ENCODE measurements around the gene ABCF3. TPM values are rescaled to one million over a fixed set of nuclear protein-coding genes. Genes with fewer than 3 reads are reported as not detected.
A peak's percentile ranks its signal among the peaks of the same experiment; 100 is the strongest.

The ABCF3 gene
- total RNA-seq, 4 donors from 2014 or later, result 51.1 to 83.4 (median 72.6) TPM

GRCh38 chr3:184241447-184242296 is 55.7 kb downstream of the ABCF3 start:
- Histone ChIP-seq H3K9me3 (no peaks in the 10 kb centered on the region), H3K36me3 (peaks cover 31 to 35% of the 10 kb centered on the region in 2 donors), H3K27ac (no peak overlapping the region), H3K4me3 (replicated peaks in 1 of 3) (peak overlapping the region in 1 of 3 donors; percentile 17), H3K27me3 (no peaks in the 10 kb centered on the region), H3K4me1 (peaks cover 9 to 12% of the 10 kb centered on the region in 2 donors)
- WGBS, 2 donors, result 31 to 50% methylated on average over 12 to 26 of the region's 46 CpGs
- TF ChIP-seq POLR2A (IDR thresholded peaks at IDR 0.05), result peak in 1 of 2 donors; percentile 26
- TF ChIP-seq CTCF (IDR thresholded peaks at IDR 0.05), result peak in 5 of 6 experiments; percentile 53 to 72 (median 64)
- intact Hi-C loops (cut with DNase I), result loop anchor here (5.0 to 10.0 kb wide), 3 partner anchors 54 to 347 kb away; partner anchors contain the start of gene ABCF3
- peak; percentile 87 to 91 for DNase-seq

- Histone ChIP-seq H3K27me3 (no peaks in the 10 kb centered on the region), H3K27ac (no peak overlapping the region), H3K4me1 (peaks cover 9 to 12% of the 10 kb centered on the region in 2 donors), H3K4me3 (replicated peaks in 1 of 3) (no peak overlapping the region), H3K9me3 (no peaks in the 10 kb centered on the region), H3K36me3 (peaks cover 31 to 35% of the 10 kb centered on the region in 2 donors)
- TF ChIP-seq CTCF (IDR thresholded peaks at IDR 0.05), result no peak
- no peak for TF ChIP-seq POLR2A (IDR thresholded peaks at IDR 0.05)
- no peak for DNase-seq
- 87 to 94% methylated on average over 5 of the region's 5 CpGs for WGBS, 2 donors
- intact Hi-C loops (cut with DNase I), result loop anchor here (5.0 to 10.0 kb wide), 3 partner anchors 55 to 347 kb away; partner anchors contain the start of gene ABCF3
These were observed 56.3 kb downstream of the ABCF3 start for GRCh38 chr3:184242297-184242685.

MicroRNAs within 50 kb of the gene (microRNA counts, 767-probe panel; counts per million panel counts)
- microRNA hsa-miR-1224-3p (0 counts per million in 2 donors), microRNA hsa-miR-1224-5p (0 counts per million in 2 donors)

Small RNA genes lying within 50 kb of the gene (microRNA-seq; reads per million reads assigned to microRNA genes)
- 5.5 reads per million, percentile 13 among the genes with 10 or more reads in this experiment for gene MIR1224

Small RNA genes lying within 50 kb of the gene (small RNA-seq; reads per million reads assigned to genes)
- gene MIR1224, result not detected

Other genes starting within 250 kb of the ABCF3 start
- 10 to 100 TPM; 12.2 to 24.3 (median 18.2) TPM for gene ABCC5, start 168.3 kb upstream of the ABCF3 start, total RNA-seq
- gene HTR3D, start 154.5 kb upstream of the ABCF3 start, total RNA-seq, result not detected
- under 1 TPM in 1 of 4 donors, not detected in 3; 0.45 TPM for gene HTR3C, start 133.2 kb upstream of the ABCF3 start, total RNA-seq
- gene HTR3E, start 89.1 kb upstream of the ABCF3 start, total RNA-seq, result not detected
- gene EIF2B5, start 50.8 kb upstream of the ABCF3 start, total RNA-seq, result 10 to 100 TPM; 27.9 to 46.5 (median 42.2) TPM
- gene DVL3, start 30.8 kb upstream of the ABCF3 start, total RNA-seq, result 100 to 1,000 TPM in 1 of 4 donors, 10 to 100 TPM in 3; 48.2 to 137 (median 65.3) TPM
- gene AP2M1, start 11.3 kb upstream of the ABCF3 start, total RNA-seq, result 100 to 1,000 TPM; 180 to 302 (median 212) TPM
- gene VWA5B2, start 43.4 kb downstream of the ABCF3 start, total RNA-seq, result under 1 TPM in 3 of 4 donors, not detected in 1; 0.42 to 0.88 (median 0.45) TPM
- gene ALG3, start 62.8 kb downstream of the ABCF3 start, total RNA-seq, result 10 to 100 TPM; 49.2 to 87.3 (median 66.8) TPM
- 10 to 100 TPM in 3 of 4 donors, 1 to 10 TPM in 1; 9.4 to 17.1 (median 13.5) TPM for gene EEF1AKMT4, start 63.5 kb downstream of the ABCF3 start, total RNA-seq
- not detected for gene CAMK2N2, start 75.4 kb downstream of the ABCF3 start, total RNA-seq
- gene ECE2, start 89.8 kb downstream of the ABCF3 start, total RNA-seq, result not detected
- 100 to 1,000 TPM; 136 to 320 (median 244) TPM for gene PSMD2, start 113.0 kb downstream of the ABCF3 start, total RNA-seq
- gene EIF4G1, start 128.4 kb downstream of the ABCF3 start, total RNA-seq, result 100 to 1,000 TPM; 206 to 418 (median 348) TPM
- gene FAM131A, start 151.4 kb downstream of the ABCF3 start, total RNA-seq, result 10 to 100 TPM; 19.2 to 35.1 (median 22.5) TPM
- 1 to 10 TPM; 4.3 to 7.6 (median 5.2) TPM for gene CLCN2, start 175.4 kb downstream of the ABCF3 start, total RNA-seq
- gene POLR2H, start 175.5 kb downstream of the ABCF3 start, total RNA-seq, result 100 to 1,000 TPM in 1 of 4 donors, 10 to 100 TPM in 3; 58.1 to 113 (median 85.6) TPM
- under 1 TPM in 1 of 4 donors, not detected in 3; 0.13 TPM for gene THPO, start 192.0 kb downstream of the ABCF3 start, total RNA-seq
- gene CHRD, start 193.9 kb downstream of the ABCF3 start, total RNA-seq, result 10 to 100 TPM in 2 of 4 donors, 1 to 10 TPM in 2; 4.1 to 14.8 (median 8.0) TPM